ENCODE data around the gene TOP2B. TPM values are rescaled to one million over a fixed set of nuclear protein-coding genes. Genes with fewer than 3 reads are reported as not detected.

The TOP2B gene
- total RNA-seq, 1 experiment from 2014 or later: 181 TPM

DNA sequence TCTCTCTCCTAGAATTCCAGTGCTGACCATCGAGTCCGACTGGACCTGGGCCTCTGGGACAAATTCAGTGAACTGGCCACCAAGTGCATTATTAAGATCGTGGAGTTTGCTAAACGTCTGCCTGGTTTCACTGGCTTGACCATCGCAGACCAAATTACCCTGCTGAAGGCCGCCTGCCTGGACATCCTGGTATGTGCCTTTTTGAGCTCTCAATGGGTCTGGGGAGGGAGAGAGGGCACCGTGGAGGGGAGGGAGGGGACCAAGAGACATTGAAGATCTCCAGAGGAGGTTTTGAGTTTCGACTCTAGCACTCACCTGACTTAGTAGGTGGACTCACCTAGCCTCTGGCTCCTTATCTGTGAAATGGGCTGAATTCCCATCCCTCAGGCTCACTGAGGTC, 84.2 kb downstream of the TOP2B start:
- Histone ChIP-seq H3K4ac (ENCODE audit: low read depth, low read length) (no peak overlapping the region), H4K91ac (ENCODE audit: insufficient read length, low read depth, low read length) (no peak overlapping the region), H4K20me1 (ENCODE audit: control insufficient read depth, insufficient read depth, insufficient read length) (no peaks in the 10 kb centered on the region), H4K8ac (replicated peaks; ENCODE audit: insufficient read length, low read depth, low read length) (no peak overlapping the region), H3K27me3 (ENCODE audit: insufficient read depth, low read length) (no peaks in the 10 kb centered on the region), H2BK5ac (ENCODE audit: insufficient read length, low read length) (no peak overlapping the region), H3K56ac (ENCODE audit: insufficient read length, low read depth, low read length) (no peak overlapping the region), H3K79me2 (ENCODE audit: insufficient read depth, low read length) (no peaks in the 10 kb centered on the region), H2BK20ac (ENCODE audit: low read depth, low read length, poor library complexity, severe bottlenecking) (no peak overlapping the region), H4K5ac (ENCODE audit: insufficient read length, low read depth, low read length) (no peak overlapping the region), H3K9me3 (ENCODE audit: control insufficient read depth, low read depth, low read length) (no peaks in the 10 kb centered on the region), H3K27ac (ENCODE audit: insufficient read length, low read depth, low read length) (no peak overlapping the region), H2BK15ac (ENCODE audit: low read depth, low read length) (no peak overlapping the region), H2AFZ (ENCODE audit: low read length) (no peak overlapping the region), H3K23me2 (ENCODE audit: insufficient read length, low read depth, low read length, poor library complexity, severe bottlenecking) (no peaks in the 10 kb centered on the region), H3K23ac (ENCODE audit: insufficient read length, low read depth, low read length) (no peak overlapping the region), H3K14ac (ENCODE audit: insufficient read depth, low read length) (no peak overlapping the region), H3K4me1 (ENCODE audit: insufficient read depth, low read length) (no peaks in the 10 kb centered on the region), H2AK5ac (ENCODE audit: insufficient read length, low read length) (no peak overlapping the region), H3K9ac (ENCODE audit: extremely low read depth, insufficient read length, low read length) (no peak overlapping the region), H2BK120ac (ENCODE audit: low read depth, low read length, poor library complexity, severe bottlenecking) (no peak overlapping the region), H3K79me1 (ENCODE audit: insufficient read depth, low read depth, low read length, poor library complexity, severe bottlenecking) (no peaks in the 10 kb centered on the region), H3T11ph (ENCODE audit: low read length) (no peak overlapping the region), H3K4me2 (ENCODE audit: insufficient read depth, insufficient read length, low read length) (no peak overlapping the region), H2BK12ac (ENCODE audit: insufficient read length, low read depth, low read length) (no peak overlapping the region), H3K18ac (ENCODE audit: insufficient read length, low read depth, low read length) (no peak overlapping the region)
- WGBS (ENCODE audit: extremely low coverage, insufficient read length, low lambda C conversion rate): no CpG with 5 or more reads among the region's 8 CpGs
- H3K4me3 Mint-ChIP-seq: no peak overlapping the region
- no peak for DNase-seq
- peaks cover 9 to 11% of the 10 kb centered on the region in 2 experiments for H3K4me1 Mint-ChIP-seq
- H3K9me3 Mint-ChIP-seq: no peaks in the 10 kb centered on the region; a peak in 1 of 5 replicates
- no peak overlapping the region; a peak in 1 of 7 replicates for H3K27ac Mint-ChIP-seq
- H3K27me3 Mint-ChIP-seq (ENCODE audit: low read depth): no peaks in the 10 kb centered on the region
- H3K36me3 Mint-ChIP-seq (ENCODE audit: insufficient read depth in 1 of 3, low read depth in 3 of 3): no peaks in the 10 kb centered on the region; a peak in 1 of 7 replicates
- TF ChIP-seq, protein P1, sequence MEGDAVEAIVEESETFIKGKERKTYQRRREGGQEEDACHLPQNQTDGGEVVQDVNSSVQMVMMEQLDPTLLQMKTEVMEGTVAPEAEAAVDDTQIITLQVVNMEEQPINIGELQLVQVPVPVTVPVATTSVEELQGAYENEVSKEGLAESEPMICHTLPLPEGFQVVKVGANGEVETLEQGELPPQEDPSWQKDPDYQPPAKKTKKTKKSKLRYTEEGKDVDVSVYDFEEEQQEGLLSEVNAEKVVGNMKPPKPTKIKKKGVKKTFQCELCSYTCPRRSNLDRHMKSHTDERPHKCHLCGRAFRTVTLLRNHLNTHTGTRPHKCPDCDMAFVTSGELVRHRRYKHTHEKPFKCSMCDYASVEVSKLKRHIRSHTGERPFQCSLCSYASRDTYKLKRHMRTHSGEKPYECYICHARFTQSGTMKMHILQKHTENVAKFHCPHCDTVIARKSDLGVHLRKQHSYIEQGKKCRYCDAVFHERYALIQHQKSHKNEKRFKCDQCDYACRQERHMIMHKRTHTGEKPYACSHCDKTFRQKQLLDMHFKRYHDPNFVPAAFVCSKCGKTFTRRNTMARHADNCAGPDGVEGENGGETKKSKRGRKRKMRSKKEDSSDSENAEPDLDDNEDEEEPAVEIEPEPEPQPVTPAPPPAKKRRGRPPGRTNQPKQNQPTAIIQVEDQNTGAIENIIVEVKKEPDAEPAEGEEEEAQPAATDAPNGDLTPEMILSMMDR (conservative IDR thresholded peaks at IDR 0.05): no peak
